Dedifferentiated amniotic fluid mesenchymal stem cell (primary cell): ENCODE results near the gene METTL21C.

Source experiments
- DNase-seq: peaks from one replicate; pipeline ENCODE4 v3.0.0-alpha.2; 2016; ENCODE audit errors: extremely low spot score

METTL21C gene

GRCh38 chr13:102697929-102698648 is 3.2 kb upstream of the METTL21C start:
- DNase-seq: no peak

- DNase-seq: no peak
Observed at GRCh38 chr13:102697264-102697663, 2.4 kb upstream of the METTL21C start.

GRCh38 chr13:102696465-102696864 is 1.6 kb upstream of the METTL21C start:
- DNase-seq: no peak

- DNase-seq: no peak
Observed at GRCh38 chr13:102693776-102694175, 1.1 kb downstream of the METTL21C start.

GRCh38 chr13:102693250-102693649 is 1.6 kb downstream of the METTL21C start:
- no peak for DNase-seq

- DNase-seq: no peak
Observed at GRCh38 chr13:102692491-102692826, 2.4 kb downstream of the METTL21C start.

GRCh38 chr13:102690883-102691282 is 4.0 kb downstream of the METTL21C start:
- DNase-seq: no peak

- no peak for DNase-seq
Observed at GRCh38 chr13:102688306-102688973, 6.4 kb downstream of the METTL21C start.

GRCh38 chr13:102687520-102687919 is 7.3 kb downstream of the METTL21C start:
- no peak for DNase-seq

- DNase-seq: no peak
Observed at GRCh38 chr13:102686024-102686423, 8.8 kb downstream of the METTL21C start.

GRCh38 chr13:102683637-102684036 is 11.2 kb downstream of the METTL21C start:
- no peak for DNase-seq

GRCh38 chr13:102682727-102683126 is 12.1 kb downstream of the METTL21C start:
- no peak for DNase-seq

GRCh38 chr13:102682211-102682610 is 12.6 kb downstream of the METTL21C start:
- DNase-seq: no peak

- no peak for DNase-seq
Observed at GRCh38 chr13:102680842-102681740, 13.8 kb downstream of the METTL21C start.

GRCh38 chr13:102680133-102680717 is 14.6 kb downstream of the METTL21C start:
- no peak for DNase-seq

- no peak for DNase-seq
Observed at GRCh38 chr13:102679449-102680132, 15.3 kb downstream of the METTL21C start.

- no peak for DNase-seq
Observed at GRCh38 chr13:102678339-102679107, 16.3 kb downstream of the METTL21C start.

GRCh38 chr13:102677122-102677521 is 17.7 kb downstream of the METTL21C start:
- no peak for DNase-seq

- DNase-seq: no peak
Observed at GRCh38 chr13:102675115-102675514, 19.7 kb downstream of the METTL21C start.

- no peak for DNase-seq
Observed at GRCh38 chr13:102670130-102670529, 24.7 kb downstream of the METTL21C start.

- no peak for DNase-seq
Observed at GRCh38 chr13:102667911-102668310, 26.9 kb downstream of the METTL21C start.
